GM12878 (cell line): Measurements from ENCODE around the gene YWHAQ. TPM values are rescaled to one million over a fixed set of nuclear protein-coding genes. Genes with fewer than 3 reads are reported as not detected.

ENCODE experiments used
- ATAC-seq: fragments of 200-7000 bp; cut with Tn5 transposase; 3 replicates; pipeline ENCODE4 v1.9.1; 2020; ENCODE audit warnings: mild to moderate bottlenecking, moderate library complexity
- BruUV-seq: library from RNA; stranded (reverse); fragments of 400-500 nt; replicated peaks from 2 replicates; lab custom pipeline; 2021; lab: Mats Ljungman, UMichigan
- CTCF ChIA-PET: fragments of 300-600 bp; sonication (Branson Sonifier 250); formaldehyde crosslinking; extraction: SDS; loops from one replicate; lab custom pipeline; 2021; ENCODE audit warnings: inconsistent platforms; lab: Yijun Ruan, JAX
- POLR2A ChIA-PET: fragments of 350-600 bp; formaldehyde crosslinking; extraction: SDS; loops from one replicate; lab custom pipeline; 2021; ENCODE audit warnings: inconsistent platforms; lab: Charles Lee
- RAD21 ChIA-PET: fragments of 300-600 bp; sonication (Branson Sonifier 250); formaldehyde crosslinking; loops from one replicate; lab custom pipeline; 2023; ENCODE audit warnings: antibody characterized with exemption; ENCODE audit not compliant: unreplicated experiment; lab: Charles Lee
- SMC1A ChIA-PET: fragments of 300-600 bp; sonication (Branson Sonifier 250); formaldehyde crosslinking; loops from one replicate; lab custom pipeline; 2023; ENCODE audit not compliant: unreplicated experiment, uncharacterized antibody; lab: Charles Lee
- DNase-seq: peaks from one replicate; pipeline ENCODE4 v3.0.0-alpha.2; 2011; ENCODE audit warnings: low read depth, low spot score
- FAIRE-seq: peaks from 3 replicates; lab custom pipeline; 2011; peaks lifted over from hg19 to GRCh38; lab: Jason Lieb, UNC
- H2AFZ ChIP-seq: 2 replicates; pipeline ENCODE4 v1.6.0; 2011; ENCODE audit warnings: low read depth, low read length, control low read depth; ENCODE audit not compliant: control insufficient read depth
- H3K27ac ChIP-seq: 2 replicates; pipeline ENCODE4 v1.5.1; 2011; ENCODE audit warnings: control low read depth; ENCODE audit not compliant: control insufficient read depth, insufficient read depth
- H3K27me3 ChIP-seq, 2 experiments: replicated peaks in 1 of 2; 2 replicates each; pipeline versions ENCODE4 v1.6.0 to v1.6.1; 2011; ENCODE audit warnings: low read length in 1 of 2; ENCODE audit not compliant: control insufficient read depth in 2 of 2, insufficient read depth in 2 of 2
- H3K36me3 ChIP-seq, 2 experiments: 2 replicates each; pipeline ENCODE4 v1.5.1; 2011; ENCODE audit warnings: low read length in 1 of 2; ENCODE audit not compliant: control insufficient read depth in 2 of 2, insufficient read depth in 2 of 2
- H3K4me1 ChIP-seq: 2 replicates; pipeline ENCODE4 v1.6.1; 2011; ENCODE audit warnings: mild to moderate bottlenecking, low read length, moderate library complexity, mixed read lengths; ENCODE audit not compliant: control insufficient read depth, insufficient read depth
- H3K4me2 ChIP-seq: 2 replicates; pipeline ENCODE4 v1.6.0; 2011; ENCODE audit warnings: control low read depth; ENCODE audit not compliant: control insufficient read depth, insufficient read depth
- H3K4me3 ChIP-seq: fragments of 200-600 bp; sonication (generic); 2 replicates; pipeline ENCODE4 v1.5.1; 2016
- H3K79me2 ChIP-seq: 2 replicates; pipeline ENCODE4 v1.6.0; 2011; ENCODE audit warnings: low read length; ENCODE audit not compliant: control insufficient read depth, insufficient read depth
- H3K9ac ChIP-seq: 2 replicates; pipeline ENCODE4 v1.8.0; 2011; ENCODE audit warnings: low read length, control low read depth, mixed read lengths; ENCODE audit not compliant: control insufficient read depth, insufficient read depth
- H3K9me3 ChIP-seq: replicated peaks from 3 replicates; pipeline ENCODE4 v1.5.1; 2011; ENCODE audit warnings: mild to moderate bottlenecking, low read length; ENCODE audit not compliant: control insufficient read depth, insufficient read depth
- H4K20me1 ChIP-seq: 2 replicates; pipeline ENCODE4 v1.6.0; 2011; ENCODE audit not compliant: control insufficient read depth, insufficient read depth
- ASH2L ChIP-seq: fragments of 300-600, 200-600 bp; sonication (generic); IDR thresholded peaks from 2 replicates; pipeline ENCODE4 v1.6.1; 2017; ENCODE audit warnings: low read depth, mild to moderate bottlenecking, borderline replicate concordance
- EP300 ChIP-seq, 2 experiments: fragments of 150-350 bp in 1 of 2; IDR thresholded peaks; 2 replicates each; pipeline ENCODE4 v1.6.1; 2011 to 2012; ENCODE audit warnings: low read depth in 2 of 2, low read length in 2 of 2, borderline replicate concordance in 1 of 2, improper control_type of control experiment in 1 of 2, inconsistent platforms in 1 of 2; ENCODE audit not compliant: control insufficient read depth in 1 of 2
- HDGF ChIP-seq: fragments of 450-650 bp; IDR thresholded peaks from 2 replicates; pipeline ENCODE4 v1.6.1; 2016; ENCODE audit warnings: antibody characterized with exemption
- PRDM15 ChIP-seq: fragments of 450-650 bp; formaldehyde crosslinking; IDR thresholded peaks from 2 replicates; pipeline ENCODE4 v1.4.0; 2020; ENCODE audit warnings: mild to moderate bottlenecking, moderate library complexity
- RBBP5 ChIP-seq: fragments of 200-600 bp; sonication (generic); conservative IDR thresholded peaks from 2 replicates; pipeline ENCODE4 v1.6.1; 2016
- SMAD1 ChIP-seq: fragments of 450-650 bp; IDR thresholded peaks from 2 replicates; pipeline ENCODE4 v1.6.1; 2018; ENCODE audit warnings: mild to moderate bottlenecking, low read depth; ENCODE audit not compliant: partially characterized antibody
- TCF12 ChIP-seq: IDR thresholded peaks from 2 replicates; pipeline ENCODE4 v1.6.1; 2011; ENCODE audit warnings: low read depth, mild to moderate bottlenecking, low read length
- YY1 ChIP-seq: IDR thresholded peaks from 2 replicates; pipeline ENCODE4 v1.6.1; 2011; ENCODE audit warnings: low read depth, mild to moderate bottlenecking, low read length
- ZZZ3 ChIP-seq: IDR thresholded peaks from 2 replicates; pipeline ENCODE4 v1.6.1; 2011; ENCODE audit warnings: low read depth; ENCODE audit not compliant: control insufficient read depth, insufficient read length
- WGBS: methylation state at CpG from one replicate; pipeline ENCODE4 v1.1.6; 2016; ENCODE audit warnings: low lambda C conversion rate; ENCODE audit not compliant: insufficient replicate concordance, insufficient coverage; ENCODE audit errors: missing lambda C conversion rate; 5-methylcytosine and 5-hydroxymethylcytosine counted together
- in situ Hi-C: fragments of 300-500 bp; cut with MboI; formaldehyde crosslinking; loops from 9 replicates; pipeline ENCODE4 v1.14.3; 2018; ENCODE audit warnings: mixed read lengths
- intact Hi-C: fragments of 100-400 bp; cut with micrococcal nuclease; formaldehyde crosslinking; loops from one replicate; pipeline ENCODE4 v1.14.2; 2022; ENCODE audit not compliant: unreplicated experiment
- polyA plus RNA-seq, 11 experiments: library from polyadenylated mRNA; depleted of rRNA in 4 of 11; unstranded in 6 of 11; stranded (reverse) in 5 of 11; fragments of >200 nt; fragmentation: Nextera tagmentation in 4 of 11; fragmentation: Illumina TruSeq in 1 of 11; extraction: Ambion mirVana in 4 of 11; extraction: Trizol in 1 of 11; gene quantifications; 1 replicate in 1 of 11; 2 replicates in 10 of 11; pipeline versions ENCODE4 v1.2.1 to v1.2.3, GENCODE V29; 2011 to 2016; ENCODE audit warnings: inconsistent platforms in 2 of 11, missing spikeins in 2 of 11, low read depth in 1 of 11
- total RNA-seq, 4 experiments: library from RNA; depleted of rRNA in 3 of 4; stranded (reverse); fragments of >200 nt in 3 of 4; fragmentation: Illumina TruSeq in 1 of 4; extraction: Trizol in 1 of 4; gene quantifications; 2 replicates each; pipeline versions ENCODE4 v1.2.1 to v1.2.3, GENCODE V29; 2013 to 2021

The YWHAQ gene
- total and polyA plus RNA-seq, 10 of the 15 experiments (the other 5 are each of a cell fraction or from before 2014, with no cell fraction given), result 63.0 to 515 (median 219) TPM

GRCh38 chr2:9634133-9634532, 3.3 kb upstream of the YWHAQ start:
- ChIA-PET CTCF (interaction anchor here (2.1 kb wide), 2 partner anchors 14 to 78 kb away, joined by 5 to 9 read pairs; partner anchors contain the start of gene ADAM17), RAD21 (no interaction called here), POLR2A (interaction anchor here (1.6 kb wide), 1 partner anchor 159 kb away, joined by 3 read pairs; no protein-coding TSS in a partner anchor), SMC1A (interaction anchor here (1.2 kb wide), 1 partner anchor 12 kb away, joined by 3 read pairs; no protein-coding TSS in a partner anchor)
- no peak for ATAC-seq
- 79% methylated on average over 3 of the region's 3 CpGs for WGBS
- Histone ChIP-seq H4K20me1 (no peaks in the 10 kb centered on the region), H2AFZ (no peak overlapping the region), H3K4me2 (no peak overlapping the region), H3K27ac (no peak overlapping the region), H3K36me3 (no peaks in the 10 kb centered on the region), H3K79me2 (peaks cover 12% of the 10 kb centered on the region), H3K4me1 (no peaks in the 10 kb centered on the region), H3K9ac (no peak overlapping the region), H3K27me3 (no peaks in the 10 kb centered on the region; a peak in 1 of 4 replicates), H3K4me3 (no peak overlapping the region), H3K9me3 (peaks cover 2% of the 10 kb centered on the region; the same call in 2 of the 3 replicates)
- intact Hi-C loops (no loop called here), in situ Hi-C loops (no loop called here)
- DNase-seq, result no peak
- FAIRE-seq, result no peak
- no TSS peak for BruUV-seq
- no peak for TF ChIP-seq TCF12
- TF ChIP-seq YY1, result no peak
- TF ChIP-seq RBBP5, result no peak
- TF ChIP-seq ZZZ3, result no peak
- TF ChIP-seq HDGF, result no peak
- TF ChIP-seq SMAD1, result no peak
- TF ChIP-seq PRDM15 (CRISPR knock-in tag), result no peak
- TF ChIP-seq EP300 (IDR thresholded peaks at IDR 0.05; ENCODE audit: borderline replicate concordance in 1 of 2, control insufficient read depth in 1 of 2, low read depth in 2 of 2, low read length in 2 of 2), result no peak
- TF ChIP-seq ASH2L, result no peak
